ENCODE data around the gene DAP.

GRCh38 chr5:10760921-10761184 lies 181 bp downstream of the DAP start:
- no peak for TF ChIP-seq CTCF (IDR thresholded peaks at IDR 0.05)
- no peak for TF ChIP-seq POLR2A (IDR thresholded peaks at IDR 0.05)

Data from Peyer's patch (tissue), 4 donors.